C4-2B (cell line): ENCODE measurements around the gene MAGI2.

Experiments used
- CTCF ChIP-seq: fragments of 450-650 bp; conservative IDR thresholded peaks from 2 replicates; pipeline ENCODE4 v1.5.1; 2017; ENCODE audit warnings: mild to moderate bottlenecking
- ZFX ChIP-seq: fragments of 450-650 bp; IDR thresholded peaks from 2 replicates; pipeline ENCODE4 v1.6.1; 2017

GRCh38 chr7:79461660-79462059 lies 8.2 kb upstream of the MAGI2 start:
- TF ChIP-seq CTCF (no peak), ZFX (no peak)
